ENCODE results near the gene SPTSSB. TPM values are rescaled to one million over a fixed set of nuclear protein-coding genes. Genes with fewer than 3 reads are reported as not detected.

SPTSSB gene
- total and polyA plus RNA-seq, 4 donors, result under 0.01 to 1.0 (median 0.05) TPM

DNA sequence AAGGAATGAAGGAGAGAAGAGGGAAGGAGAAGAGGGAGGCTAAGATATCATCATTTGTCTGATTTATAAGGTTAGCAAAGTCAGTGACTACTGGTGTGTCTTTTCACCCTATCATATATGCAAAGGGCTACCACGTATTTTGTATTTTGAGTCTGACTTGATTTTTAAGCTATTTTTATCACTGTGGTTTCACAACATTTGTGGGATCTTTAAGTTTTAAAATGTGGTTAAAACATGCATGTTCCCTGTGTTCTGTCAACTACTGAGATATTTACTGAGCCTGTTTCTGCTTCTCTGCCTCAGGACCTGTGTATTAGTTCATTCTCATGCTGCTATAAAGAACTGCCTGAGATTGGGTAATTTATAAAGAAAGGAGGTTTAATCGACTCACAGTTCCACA is 22.5 kb upstream of the SPTSSB start:
- DNase-seq (ENCODE audit: low spot score), result no peak
- Histone ChIP-seq H3K9me3 (ENCODE audit: control insufficient read depth in 4 of 4, low read length in 3 of 4) (no peaks in the 10 kb centered on the region), H3K36me3 (ENCODE audit: control insufficient read depth in 4 of 4, insufficient read depth in 3 of 4, low read depth in 1 of 4, low read length in 3 of 4) (no peaks in the 10 kb centered on the region), H3K27me3 (ENCODE audit: control insufficient read depth in 4 of 4, insufficient read depth in 4 of 4, low read length in 3 of 4) (peaks cover 0 to 6% (median 0%) of the 10 kb centered on the region in 4 donors), H3K4me1 (ENCODE audit: control insufficient read depth in 4 of 4, insufficient read depth in 4 of 4, low read length in 3 of 4) (peaks cover 0 to 11% (median 4%) of the 10 kb centered on the region in 4 donors), H3K27ac (ENCODE audit: low read depth in 1 of 2, low read length in 2 of 2) (no peak overlapping the region), H3K9ac (ENCODE audit: low read depth in 1 of 2, low read length in 2 of 2) (no peak overlapping the region), H3K4me3 (ENCODE audit: low read depth in 1 of 3, low read length in 3 of 3) (no peak overlapping the region)
- WGBS, result 77% methylated on average over 2 of the region's 2 CpGs
- TF ChIP-seq ATF3 (IDR thresholded peaks at IDR 0.05), result no peak
- TF ChIP-seq, protein P1, sequence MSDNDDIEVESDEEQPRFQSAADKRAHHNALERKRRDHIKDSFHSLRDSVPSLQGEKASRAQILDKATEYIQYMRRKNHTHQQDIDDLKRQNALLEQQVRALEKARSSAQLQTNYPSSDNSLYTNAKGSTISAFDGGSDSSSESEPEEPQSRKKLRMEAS (IDR thresholded peaks at IDR 0.05), result no peak
- no peak for TF ChIP-seq SP1 (IDR thresholded peaks at IDR 0.05)
- no peak for TF ChIP-seq TAF1 (conservative IDR thresholded peaks at IDR 0.05)
- TF ChIP-seq REST (IDR thresholded peaks at IDR 0.05), result no peak
- TF ChIP-seq HNF4G (IDR thresholded peaks at IDR 0.05), result no peak
- TF ChIP-seq, protein P2, sequence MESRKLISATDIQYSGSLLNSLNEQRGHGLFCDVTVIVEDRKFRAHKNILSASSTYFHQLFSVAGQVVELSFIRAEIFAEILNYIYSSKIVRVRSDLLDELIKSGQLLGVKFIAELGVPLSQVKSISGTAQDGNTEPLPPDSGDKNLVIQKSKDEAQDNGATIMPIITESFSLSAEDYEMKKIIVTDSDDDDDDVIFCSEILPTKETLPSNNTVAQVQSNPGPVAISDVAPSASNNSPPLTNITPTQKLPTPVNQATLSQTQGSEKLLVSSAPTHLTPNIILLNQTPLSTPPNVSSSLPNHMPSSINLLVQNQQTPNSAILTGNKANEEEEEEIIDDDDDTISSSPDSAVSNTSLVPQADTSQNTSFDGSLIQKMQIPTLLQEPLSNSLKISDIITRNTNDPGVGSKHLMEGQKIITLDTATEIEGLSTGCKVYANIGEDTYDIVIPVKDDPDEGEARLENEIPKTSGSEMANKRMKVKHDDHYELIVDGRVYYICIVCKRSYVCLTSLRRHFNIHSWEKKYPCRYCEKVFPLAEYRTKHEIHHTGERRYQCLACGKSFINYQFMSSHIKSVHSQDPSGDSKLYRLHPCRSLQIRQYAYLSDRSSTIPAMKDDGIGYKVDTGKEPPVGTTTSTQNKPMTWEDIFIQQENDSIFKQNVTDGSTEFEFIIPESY (IDR thresholded peaks at IDR 0.05), result no peak
- no peak for TF ChIP-seq GABPA (IDR thresholded peaks at IDR 0.05 in 1 of 2, conservative IDR thresholded peaks at IDR 0.05 in 1 of 2)
- no peak for TF ChIP-seq JUND (IDR thresholded peaks at IDR 0.05)
- no peak for TF ChIP-seq RXRA (IDR thresholded peaks at IDR 0.05)
- TF ChIP-seq RAD21 (IDR thresholded peaks at IDR 0.05), result no peak
- TF ChIP-seq HNF4A (conservative IDR thresholded peaks at IDR 0.05), result no peak
- no peak for TF ChIP-seq FOXA2 (IDR thresholded peaks at IDR 0.05)
- no peak for TF ChIP-seq EGR1 (IDR thresholded peaks at IDR 0.05; ENCODE audit: low read depth in 2 of 2)
- no peak for TF ChIP-seq YY1 (IDR thresholded peaks at IDR 0.05)
- TF ChIP-seq FOXA1 (IDR thresholded peaks at IDR 0.05), result no peak
- no peak for TF ChIP-seq NR2F2 (IDR thresholded peaks at IDR 0.05)
- TF ChIP-seq, protein P3, sequence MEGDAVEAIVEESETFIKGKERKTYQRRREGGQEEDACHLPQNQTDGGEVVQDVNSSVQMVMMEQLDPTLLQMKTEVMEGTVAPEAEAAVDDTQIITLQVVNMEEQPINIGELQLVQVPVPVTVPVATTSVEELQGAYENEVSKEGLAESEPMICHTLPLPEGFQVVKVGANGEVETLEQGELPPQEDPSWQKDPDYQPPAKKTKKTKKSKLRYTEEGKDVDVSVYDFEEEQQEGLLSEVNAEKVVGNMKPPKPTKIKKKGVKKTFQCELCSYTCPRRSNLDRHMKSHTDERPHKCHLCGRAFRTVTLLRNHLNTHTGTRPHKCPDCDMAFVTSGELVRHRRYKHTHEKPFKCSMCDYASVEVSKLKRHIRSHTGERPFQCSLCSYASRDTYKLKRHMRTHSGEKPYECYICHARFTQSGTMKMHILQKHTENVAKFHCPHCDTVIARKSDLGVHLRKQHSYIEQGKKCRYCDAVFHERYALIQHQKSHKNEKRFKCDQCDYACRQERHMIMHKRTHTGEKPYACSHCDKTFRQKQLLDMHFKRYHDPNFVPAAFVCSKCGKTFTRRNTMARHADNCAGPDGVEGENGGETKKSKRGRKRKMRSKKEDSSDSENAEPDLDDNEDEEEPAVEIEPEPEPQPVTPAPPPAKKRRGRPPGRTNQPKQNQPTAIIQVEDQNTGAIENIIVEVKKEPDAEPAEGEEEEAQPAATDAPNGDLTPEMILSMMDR (IDR thresholded peaks at IDR 0.05; ENCODE audit: low read depth, low read length, missing input control), result no peak

All from liver (tissue), 9 donors.